ENCODE results near the gene NDUFS8.

Gene NDUFS8

DNA sequence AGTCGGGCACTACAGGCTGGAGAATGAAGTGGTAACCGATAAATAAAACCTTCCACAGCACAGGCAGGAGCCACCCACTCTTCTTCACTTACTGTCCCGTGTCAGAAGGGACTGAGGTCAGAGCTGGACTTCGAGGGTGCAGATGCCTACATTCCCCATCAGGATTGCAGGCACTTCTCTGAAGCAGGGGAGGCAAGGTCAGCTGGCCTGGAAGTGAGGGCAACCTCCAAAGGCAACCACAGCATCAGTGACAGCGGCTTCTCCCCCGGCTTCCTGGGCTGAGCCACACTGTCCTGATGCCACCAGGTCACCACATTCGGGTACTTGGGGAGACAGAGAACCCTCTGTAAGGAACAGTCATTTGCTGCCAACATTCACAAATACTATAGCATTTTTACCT is 31.0 kb downstream of the NDUFS8 start:
- Histone ChIP-seq H3K36me3 (ENCODE audit: control insufficient read depth in 5 of 5, insufficient read depth in 5 of 5, low read length in 5 of 5) (peaks cover 7 to 67% (median 46%) of the 10 kb centered on the region in 5 donors), H3K27ac (ENCODE audit: low read depth, low read length) (no peak overlapping the region), H3K9me3 (ENCODE audit: control insufficient read depth in 5 of 5, low read length in 5 of 5) (no peaks in the 10 kb centered on the region), H3K4me1 (ENCODE audit: control insufficient read depth in 5 of 5, insufficient read depth in 5 of 5, low read length in 5 of 5) (peaks cover 0 to 12% (median 9%) of the 10 kb centered on the region in 5 donors), H3K4me3 (ENCODE audit: low read depth in 1 of 5, low read length in 5 of 5) (no peak overlapping the region), H3K9ac (ENCODE audit: low read length in 5 of 5) (no peak overlapping the region), H3K27me3 (ENCODE audit: control insufficient read depth in 5 of 5, insufficient read depth in 4 of 5, low read length in 5 of 5) (no peaks in the 10 kb centered on the region)

DNA sequence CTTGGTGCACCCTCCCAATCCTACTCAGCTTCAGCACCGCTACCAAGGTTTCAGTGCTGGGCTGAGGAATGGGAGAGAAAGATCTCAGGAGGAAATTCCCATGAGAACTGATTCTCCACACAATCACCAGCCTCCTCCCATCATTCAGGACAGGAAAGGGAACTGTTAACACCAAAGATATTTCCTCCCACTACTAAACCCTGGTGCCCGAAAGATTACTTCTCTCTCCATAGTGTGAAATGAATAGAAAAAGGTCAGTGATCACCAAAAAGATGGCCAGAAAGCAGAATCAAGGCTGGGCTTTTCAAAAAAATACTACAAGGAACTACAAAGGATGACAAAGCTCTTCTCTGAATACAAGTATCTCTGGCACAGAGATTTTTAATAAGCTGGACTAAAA is 34.4 kb downstream of the NDUFS8 start:
- Histone ChIP-seq H3K27me3 (ENCODE audit: control insufficient read depth in 5 of 5, insufficient read depth in 4 of 5, low read length in 5 of 5) (no peaks in the 10 kb centered on the region), H3K9ac (ENCODE audit: low read length in 5 of 5) (no peak overlapping the region), H3K9me3 (ENCODE audit: control insufficient read depth in 5 of 5, low read length in 5 of 5) (no peaks in the 10 kb centered on the region), H3K4me3 (ENCODE audit: low read depth in 1 of 5, low read length in 5 of 5) (no peak overlapping the region), H3K36me3 (ENCODE audit: control insufficient read depth in 5 of 5, insufficient read depth in 5 of 5, low read length in 5 of 5) (peaks cover 7 to 88% (median 74%) of the 10 kb centered on the region in 5 donors), H3K4me1 (ENCODE audit: control insufficient read depth in 5 of 5, insufficient read depth in 5 of 5, low read length in 5 of 5) (peaks cover 0 to 16% (median 10%) of the 10 kb centered on the region in 5 donors), H3K27ac (ENCODE audit: low read depth, low read length) (no peak overlapping the region)

DNA sequence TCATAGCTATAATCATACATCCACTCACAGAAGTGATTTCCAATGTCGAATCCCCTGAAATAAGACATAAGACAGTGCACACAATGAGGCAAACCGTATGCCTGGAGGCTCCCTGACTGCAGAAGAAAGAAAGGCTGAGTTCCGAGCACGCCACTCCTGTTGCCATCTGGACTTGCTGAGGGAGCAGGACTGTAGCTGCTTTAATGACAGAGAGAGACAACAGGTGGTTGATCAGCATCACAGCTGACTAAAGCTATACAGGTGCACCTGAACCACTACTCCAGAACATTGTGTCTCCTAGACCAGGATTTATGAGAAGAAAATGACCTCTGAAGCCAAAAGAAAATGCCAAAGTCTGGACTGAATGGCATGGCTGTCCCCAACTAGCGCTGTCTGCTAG is 35.4 kb downstream of the NDUFS8 start:
- no peak overlapping the region for H3K9ac ChIP-seq (ENCODE audit: low read length in 5 of 5)
- H3K36me3 ChIP-seq (ENCODE audit: control insufficient read depth in 5 of 5, insufficient read depth in 5 of 5, low read length in 5 of 5): peaks cover 15 to 91% (median 77%) of the 10 kb centered on the region in 5 donors
- no peak overlapping the region for H3K27ac ChIP-seq (ENCODE audit: low read depth, low read length)
- H3K27me3 ChIP-seq (ENCODE audit: control insufficient read depth in 5 of 5, insufficient read depth in 4 of 5, low read length in 5 of 5): no peaks in the 10 kb centered on the region
- no peaks in the 10 kb centered on the region for H3K9me3 ChIP-seq (ENCODE audit: control insufficient read depth in 5 of 5, low read length in 5 of 5)
- H3K4me3 ChIP-seq (ENCODE audit: low read depth in 1 of 5, low read length in 5 of 5): no peak overlapping the region
- H3K4me1 ChIP-seq (ENCODE audit: control insufficient read depth in 5 of 5, insufficient read depth in 5 of 5, low read length in 5 of 5): peaks cover 0 to 16% (median 10%) of the 10 kb centered on the region in 5 donors

- Histone ChIP-seq H3K27me3 (ENCODE audit: control insufficient read depth in 5 of 5, insufficient read depth in 4 of 5, low read length in 5 of 5) (no peaks in the 10 kb centered on the region), H3K36me3 (ENCODE audit: control insufficient read depth in 5 of 5, insufficient read depth in 5 of 5, low read length in 5 of 5) (peaks cover 15 to 92% (median 77%) of the 10 kb centered on the region in 5 donors), H3K9ac (ENCODE audit: low read length in 5 of 5) (no peak overlapping the region), H3K4me3 (ENCODE audit: low read depth in 1 of 5, low read length in 5 of 5) (no peak overlapping the region), H3K9me3 (ENCODE audit: control insufficient read depth in 5 of 5, low read length in 5 of 5) (no peaks in the 10 kb centered on the region), H3K4me1 (ENCODE audit: control insufficient read depth in 5 of 5, insufficient read depth in 5 of 5, low read length in 5 of 5) (peaks cover 0 to 21% (median 10%) of the 10 kb centered on the region in 5 donors), H3K27ac (ENCODE audit: low read depth, low read length) (no peak overlapping the region)
These were observed 36.3 kb downstream of the NDUFS8 start for GRCh38 chr11:68066742-68067141.

- Histone ChIP-seq H3K27ac (ENCODE audit: low read depth, low read length) (no peak overlapping the region), H3K27me3 (ENCODE audit: control insufficient read depth in 5 of 5, insufficient read depth in 4 of 5, low read length in 5 of 5) (no peaks in the 10 kb centered on the region), H3K9me3 (ENCODE audit: control insufficient read depth in 5 of 5, low read length in 5 of 5) (no peaks in the 10 kb centered on the region), H3K4me3 (ENCODE audit: low read depth in 1 of 5, low read length in 5 of 5) (no peak overlapping the region), H3K9ac (ENCODE audit: low read length in 5 of 5) (no peak overlapping the region), H3K4me1 (ENCODE audit: control insufficient read depth in 5 of 5, insufficient read depth in 5 of 5, low read length in 5 of 5) (peaks cover 0 to 21% (median 10%) of the 10 kb centered on the region in 5 donors), H3K36me3 (ENCODE audit: control insufficient read depth in 5 of 5, insufficient read depth in 5 of 5, low read length in 5 of 5) (peaks cover 15 to 87% (median 72%) of the 10 kb centered on the region in 5 donors)
These were observed 37.5 kb downstream of the NDUFS8 start for GRCh38 chr11:68067991-68068390.

GRCh38 chr11:68071281-68072048 is 41.0 kb downstream of the NDUFS8 start:
- Histone ChIP-seq H3K36me3 (ENCODE audit: control insufficient read depth in 5 of 5, insufficient read depth in 5 of 5, low read length in 5 of 5) (peaks cover 12 to 77% (median 55%) of the 10 kb centered on the region in 5 donors), H3K4me3 (ENCODE audit: low read depth in 1 of 5, low read length in 5 of 5) (no peak overlapping the region), H3K27ac (ENCODE audit: low read depth, low read length) (no peak overlapping the region), H3K9ac (ENCODE audit: low read length in 5 of 5) (no peak overlapping the region), H3K4me1 (ENCODE audit: control insufficient read depth in 5 of 5, insufficient read depth in 5 of 5, low read length in 5 of 5) (peaks cover 0 to 9% (median 5%) of the 10 kb centered on the region in 5 donors), H3K27me3 (ENCODE audit: control insufficient read depth in 5 of 5, insufficient read depth in 4 of 5, low read length in 5 of 5) (no peaks in the 10 kb centered on the region), H3K9me3 (ENCODE audit: control insufficient read depth in 5 of 5, low read length in 5 of 5) (no peaks in the 10 kb centered on the region)

- Histone ChIP-seq H3K9me3 (ENCODE audit: control insufficient read depth in 5 of 5, low read length in 5 of 5) (no peaks in the 10 kb centered on the region), H3K9ac (ENCODE audit: low read length in 5 of 5) (no peak overlapping the region), H3K27me3 (ENCODE audit: control insufficient read depth in 5 of 5, insufficient read depth in 4 of 5, low read length in 5 of 5) (no peaks in the 10 kb centered on the region), H3K4me3 (ENCODE audit: low read depth in 1 of 5, low read length in 5 of 5) (no peak overlapping the region), H3K4me1 (ENCODE audit: control insufficient read depth in 5 of 5, insufficient read depth in 5 of 5, low read length in 5 of 5) (peaks cover 0 to 11% (median 0%) of the 10 kb centered on the region in 5 donors), H3K36me3 (ENCODE audit: control insufficient read depth in 5 of 5, insufficient read depth in 5 of 5, low read length in 5 of 5) (peaks cover 13 to 53% (median 33%) of the 10 kb centered on the region in 5 donors), H3K27ac (ENCODE audit: low read depth, low read length) (no peak overlapping the region)
These were observed 44.3 kb downstream of the NDUFS8 start for GRCh38 chr11:68074584-68075352.

DNA sequence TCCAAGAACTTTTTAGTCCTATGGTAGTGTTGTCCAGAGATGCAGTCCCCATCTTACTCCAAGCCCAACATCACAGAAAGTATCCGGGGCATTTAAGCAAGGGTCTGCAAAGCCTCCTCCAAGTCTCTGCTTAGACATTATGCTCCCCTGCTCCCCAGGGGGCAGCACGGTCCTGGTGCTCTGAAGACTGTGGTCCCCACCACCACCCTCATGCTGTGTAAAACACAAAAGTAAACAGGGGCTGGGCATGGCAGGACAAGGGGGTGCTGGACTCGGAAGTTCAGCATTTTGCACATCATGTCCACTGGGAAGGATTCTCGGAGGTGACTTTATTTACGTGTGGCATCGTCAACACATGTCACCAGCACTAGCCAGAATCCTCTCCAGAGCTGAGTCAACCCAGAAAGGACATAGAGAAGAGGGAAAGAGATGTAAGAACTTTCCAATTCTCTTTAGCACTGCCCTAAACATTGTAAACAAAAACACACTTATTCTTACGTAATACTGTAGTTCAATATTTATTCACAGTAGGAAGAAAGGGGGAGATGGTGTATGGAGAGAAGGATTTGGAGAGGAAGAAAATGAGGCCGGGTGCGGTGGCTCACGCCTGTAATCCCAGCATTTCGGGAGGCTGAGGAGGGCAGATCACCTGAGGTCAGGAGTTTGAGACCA is 46.0 kb downstream of the NDUFS8 start:
- no peaks in the 10 kb centered on the region for H3K27me3 ChIP-seq (ENCODE audit: control insufficient read depth in 5 of 5, insufficient read depth in 4 of 5, low read length in 5 of 5)
- H3K4me3 ChIP-seq (ENCODE audit: low read depth in 1 of 5, low read length in 5 of 5): no peak overlapping the region
- no peaks in the 10 kb centered on the region for H3K9me3 ChIP-seq (ENCODE audit: control insufficient read depth in 5 of 5, low read length in 5 of 5)
- no peak overlapping the region for H3K27ac ChIP-seq (ENCODE audit: low read depth, low read length)
- no peak overlapping the region for H3K9ac ChIP-seq (ENCODE audit: low read length in 5 of 5)
- peaks cover 0 to 10% (median 0%) of the 10 kb centered on the region in 5 donors for H3K4me1 ChIP-seq (ENCODE audit: control insufficient read depth in 5 of 5, insufficient read depth in 5 of 5, low read length in 5 of 5)
- peaks cover 4 to 50% (median 31%) of the 10 kb centered on the region in 5 donors for H3K36me3 ChIP-seq (ENCODE audit: control insufficient read depth in 5 of 5, insufficient read depth in 5 of 5, low read length in 5 of 5)

GRCh38 chr11:68077617-68078582 is 47.4 kb downstream of the NDUFS8 start:
- Histone ChIP-seq H3K27me3 (ENCODE audit: control insufficient read depth in 5 of 5, insufficient read depth in 4 of 5, low read length in 5 of 5) (no peaks in the 10 kb centered on the region), H3K4me3 (ENCODE audit: low read depth in 1 of 5, low read length in 5 of 5) (no peak overlapping the region), H3K9ac (ENCODE audit: low read length in 5 of 5) (peak overlapping the region in 1 of 5 donors; percentile 20), H3K4me1 (ENCODE audit: control insufficient read depth in 5 of 5, insufficient read depth in 5 of 5, low read length in 5 of 5) (peaks cover 0 to 10% (median 0%) of the 10 kb centered on the region in 5 donors), H3K27ac (ENCODE audit: low read depth, low read length) (no peak overlapping the region), H3K9me3 (ENCODE audit: control insufficient read depth in 5 of 5, low read length in 5 of 5) (no peaks in the 10 kb centered on the region), H3K36me3 (ENCODE audit: control insufficient read depth in 5 of 5, insufficient read depth in 5 of 5, low read length in 5 of 5) (peaks cover 4 to 43% (median 25%) of the 10 kb centered on the region in 5 donors)

Data from subcutaneous abdominal adipose tissue (tissue), 5 donors.